DLD1 (cell line): ENCODE measurements around the gene EIF2B4.
"Not testable (repeated sequence)": the region's sequence is repeated elsewhere in the genome, so short reads cannot be mapped to it uniquely, and the experiment has no call there.

Source experiments
- in situ Hi-C: cut with HindIII; loops from 2 replicates; pipeline ENCODE4 v1.10.0; 2017; ENCODE audit warnings: low sequenced_read_pairs

EIF2B4 gene

GRCh38 chr2:27350106-27350693, 19.9 kb downstream of the EIF2B4 start:
- in situ Hi-C loops = no loop called here

- in situ Hi-C loops = no loop called here
Observed at GRCh38 chr2:27347641-27348040, 22.5 kb downstream of the EIF2B4 start.

DNA sequence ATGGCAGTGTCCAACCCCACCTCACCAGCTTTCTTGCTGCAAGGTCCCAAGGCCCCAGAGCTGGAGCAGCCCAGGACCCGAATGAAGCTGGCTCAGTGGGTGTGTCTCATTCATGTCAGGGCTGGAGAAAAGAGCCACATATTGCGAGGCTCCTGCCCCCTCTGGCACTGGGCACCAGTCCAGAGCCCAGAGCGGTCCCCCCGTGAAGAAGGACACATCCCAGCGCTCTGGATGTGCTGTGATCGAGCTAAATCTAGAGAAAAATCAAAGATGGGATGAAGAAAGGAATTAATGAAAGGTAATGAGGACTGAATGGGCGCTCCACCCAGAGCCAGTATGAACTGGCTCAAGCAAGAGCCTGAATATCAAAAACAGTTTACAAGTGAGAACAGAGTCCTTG, 34.0 kb downstream of the EIF2B4 start:
- in situ Hi-C loops = no loop called here

GRCh38 chr2:27335311-27335710, 34.8 kb downstream of the EIF2B4 start:
- in situ Hi-C loops = no loop called here

DNA sequence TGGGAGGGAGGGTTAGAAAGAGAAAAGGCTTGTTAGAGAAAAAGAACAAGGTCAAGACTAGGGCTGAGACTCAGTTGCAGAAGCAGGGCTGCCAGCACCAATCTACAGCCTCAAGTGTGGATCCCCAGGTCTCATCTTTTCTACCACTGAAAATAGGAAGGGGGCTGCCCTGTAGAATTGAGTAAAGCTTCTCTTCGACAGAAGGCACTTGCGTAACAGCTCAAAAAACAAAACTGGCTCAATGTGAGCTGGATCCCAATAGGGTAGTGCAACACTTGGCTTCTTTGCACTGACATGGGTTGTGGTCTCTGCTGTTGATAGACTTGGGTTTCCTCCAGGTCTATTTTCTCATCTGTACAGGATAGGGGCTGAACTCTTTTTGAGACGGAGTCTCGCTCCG, 45.4 kb downstream of the EIF2B4 start:
- in situ Hi-C loops = no loop called here

DNA sequence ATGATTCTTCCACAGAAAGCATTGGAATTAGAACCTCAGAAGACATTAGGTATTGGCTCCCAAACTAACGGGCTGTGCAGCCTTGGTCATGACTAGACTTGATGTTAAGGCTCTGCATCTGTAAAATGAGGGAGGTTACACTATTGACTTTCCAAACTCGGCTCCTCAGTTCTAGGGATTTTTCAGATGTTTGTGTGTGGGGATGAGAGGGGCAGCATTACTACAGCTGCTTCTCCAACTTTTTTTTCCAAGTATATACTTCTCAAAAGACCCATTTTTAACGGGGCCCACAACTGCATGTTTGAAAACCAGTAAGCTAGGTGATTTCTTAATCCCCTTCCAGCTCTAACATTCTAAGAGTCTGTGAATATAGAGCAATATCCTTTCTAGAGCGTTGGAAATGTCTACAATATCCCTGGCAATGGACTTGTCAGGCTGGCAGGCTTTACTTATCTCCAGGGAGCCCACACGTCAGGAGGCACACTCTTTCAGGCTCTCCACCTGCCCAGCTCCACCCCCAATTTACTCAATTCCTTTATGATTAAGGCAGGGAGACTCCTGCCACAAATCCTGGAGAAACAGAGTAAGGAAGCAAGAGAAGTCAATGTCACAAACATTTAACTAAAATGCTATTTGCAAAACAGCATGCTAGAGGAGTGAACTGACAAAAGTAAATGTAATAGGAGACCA, 46.4 kb downstream of the EIF2B4 start:
- in situ Hi-C loops = no loop called here

DNA sequence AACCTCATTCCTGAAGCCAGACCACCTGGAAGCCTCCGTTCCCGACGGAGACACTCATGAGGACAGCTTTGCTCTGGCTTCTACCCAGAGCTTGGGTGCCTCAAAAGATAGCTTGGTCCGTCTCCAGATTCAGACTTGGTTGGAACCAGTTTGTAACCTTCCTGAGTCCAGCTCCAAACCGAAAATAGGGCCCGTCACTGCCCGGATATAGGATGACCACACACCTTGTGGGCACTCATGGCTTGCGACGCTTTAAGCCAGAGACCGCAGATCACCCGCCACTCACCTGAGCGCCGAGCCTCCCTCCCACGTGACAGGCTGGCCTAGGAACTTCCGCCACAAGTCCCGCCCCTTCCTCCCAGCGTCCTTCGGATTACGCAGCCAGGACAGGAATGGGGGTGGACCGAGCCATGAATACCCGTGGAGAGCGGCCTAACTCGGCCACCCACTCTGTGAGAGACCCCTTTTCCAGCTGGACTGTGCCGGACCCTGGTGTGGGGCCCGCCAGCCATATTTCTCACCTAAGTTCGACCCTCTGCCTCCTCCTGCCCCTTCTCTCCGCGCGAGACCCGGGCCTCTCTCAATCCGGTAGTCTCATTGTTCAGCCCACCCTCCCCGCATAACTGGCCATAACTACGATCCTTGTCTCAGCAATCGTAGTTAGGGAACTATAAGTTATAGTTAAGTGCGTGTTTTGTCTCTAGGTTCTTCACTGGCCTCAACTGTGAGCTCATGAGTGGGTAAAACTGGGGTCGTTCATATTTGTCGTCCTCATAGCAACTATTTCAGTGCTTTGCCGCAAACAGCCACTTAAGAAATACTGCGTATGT, 47.2 kb downstream of the EIF2B4 start, which contains the start of gene MPV17:
MPV17 (minus strand) TSS at position 332 of the 830 bp plus-strand sequence. CDS start 580 bp downstream, outside the sequence.
- in situ Hi-C loops = no loop called here

DNA sequence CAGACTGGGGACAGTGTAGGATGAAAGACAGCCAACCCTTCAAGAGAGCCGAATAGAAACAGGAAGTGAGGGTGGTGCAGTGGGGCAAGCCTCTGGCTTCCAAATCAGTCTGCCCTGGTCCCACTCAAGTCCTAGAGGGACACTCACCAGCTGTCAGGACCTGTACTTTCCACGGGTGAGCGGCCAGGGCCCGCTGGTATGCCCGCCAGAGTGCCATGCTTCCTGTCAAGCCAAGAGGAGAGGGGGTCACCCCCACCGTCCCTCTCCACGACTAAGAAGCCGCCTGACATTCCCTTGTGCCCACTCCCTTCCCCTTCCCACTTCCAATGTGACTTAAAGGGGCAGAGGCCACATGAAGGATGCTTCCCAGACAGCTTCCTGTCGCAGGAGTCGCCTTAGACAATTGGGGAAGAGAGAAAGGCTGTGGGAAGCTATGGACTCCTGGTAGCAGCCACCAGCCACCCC, 47.8 kb downstream of the EIF2B4 start:
- in situ Hi-C loops = no loop called here

- in situ Hi-C loops = no loop called here
Observed at GRCh38 chr2:27320958-27321543, 49.1 kb downstream of the EIF2B4 start.

- in situ Hi-C loops = not testable (repeated sequence)
Observed at GRCh38 chr2:27319839-27320238, 50.3 kb downstream of the EIF2B4 start.

DNA sequence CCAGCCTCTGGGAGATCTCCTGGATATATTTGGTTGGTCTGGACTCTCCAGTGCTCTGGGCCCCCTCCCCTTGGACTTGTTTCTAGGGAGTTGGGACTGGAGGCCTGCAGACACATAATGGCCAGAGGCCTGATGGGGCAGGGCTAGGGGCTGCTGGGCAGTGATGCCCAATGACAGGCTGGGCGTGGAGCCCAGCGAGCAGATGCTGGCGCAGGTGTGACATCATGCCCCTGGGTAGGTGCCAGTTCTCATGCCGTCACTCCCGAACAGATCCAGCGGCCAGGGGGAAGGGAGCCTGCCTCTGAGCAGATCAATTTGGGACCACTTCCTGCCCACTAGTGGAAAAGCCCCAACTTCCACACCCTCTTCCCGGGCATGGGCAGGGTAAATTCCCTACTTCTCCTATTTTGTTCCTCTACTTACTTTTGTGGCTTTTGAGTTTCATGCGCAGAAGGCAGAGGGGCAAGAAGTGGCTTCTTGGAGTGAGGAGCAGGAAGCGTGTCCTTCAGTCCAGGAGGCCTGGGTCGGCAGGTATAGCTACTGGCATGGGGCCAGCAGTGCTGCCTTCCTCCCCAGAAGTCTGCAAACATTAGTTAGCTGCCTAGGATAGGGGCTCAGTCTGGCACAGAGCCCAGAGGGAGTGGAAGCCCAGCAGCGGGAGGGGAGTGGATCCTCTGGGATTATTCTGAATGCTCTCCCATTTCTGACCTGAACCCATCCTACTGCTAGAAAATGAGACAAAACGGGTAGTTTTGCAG, 53.3 kb downstream of the EIF2B4 start:
- in situ Hi-C loops = no loop called here

DNA sequence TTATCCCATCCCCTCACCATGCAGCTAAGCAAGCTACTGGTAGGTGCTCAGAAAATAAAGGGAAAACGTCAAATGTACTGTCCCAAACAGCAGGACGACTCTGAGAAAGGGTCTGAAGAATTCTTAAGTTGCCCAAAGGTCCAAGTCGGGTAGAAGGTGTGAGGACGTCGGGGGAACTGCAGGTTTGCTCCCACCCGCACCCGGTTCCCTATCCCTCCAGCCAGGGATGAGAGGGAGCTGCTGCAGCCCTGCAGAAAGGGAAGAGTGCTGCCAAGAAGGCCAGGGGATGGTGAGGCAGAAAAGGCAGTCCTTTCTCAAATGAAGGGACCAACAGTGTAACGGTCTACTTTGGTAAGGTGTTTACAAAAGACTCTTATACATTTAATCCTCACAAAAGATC, 55.0 kb downstream of the EIF2B4 start:
- in situ Hi-C loops = no loop called here

DNA sequence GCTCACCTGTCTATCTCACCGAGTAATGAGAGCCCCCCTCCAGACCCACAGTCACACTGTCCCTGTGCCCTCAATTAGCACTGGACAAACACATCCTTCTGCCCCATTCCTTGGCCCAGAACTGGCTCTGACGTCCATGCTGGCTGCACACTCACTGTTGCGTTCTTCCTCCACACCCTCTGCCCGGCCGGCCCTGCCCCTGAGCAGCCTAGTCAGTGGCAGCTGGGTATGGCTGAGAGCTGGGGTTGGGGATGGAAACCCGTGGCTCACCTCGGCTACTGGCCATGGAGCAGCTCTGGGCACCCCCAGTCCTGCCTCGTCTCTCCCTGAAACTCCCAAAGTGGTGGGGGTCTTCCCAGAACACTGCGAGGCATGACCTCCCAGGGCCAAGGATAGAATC, 55.4 kb downstream of the EIF2B4 start:
- in situ Hi-C loops = no loop called here
